ENCODE results near the gene DISC1.

GRCh38 chr1:231919239-231919885, 292.8 kb downstream of the DISC1 start:
- TF ChIP-seq, protein P1, sequence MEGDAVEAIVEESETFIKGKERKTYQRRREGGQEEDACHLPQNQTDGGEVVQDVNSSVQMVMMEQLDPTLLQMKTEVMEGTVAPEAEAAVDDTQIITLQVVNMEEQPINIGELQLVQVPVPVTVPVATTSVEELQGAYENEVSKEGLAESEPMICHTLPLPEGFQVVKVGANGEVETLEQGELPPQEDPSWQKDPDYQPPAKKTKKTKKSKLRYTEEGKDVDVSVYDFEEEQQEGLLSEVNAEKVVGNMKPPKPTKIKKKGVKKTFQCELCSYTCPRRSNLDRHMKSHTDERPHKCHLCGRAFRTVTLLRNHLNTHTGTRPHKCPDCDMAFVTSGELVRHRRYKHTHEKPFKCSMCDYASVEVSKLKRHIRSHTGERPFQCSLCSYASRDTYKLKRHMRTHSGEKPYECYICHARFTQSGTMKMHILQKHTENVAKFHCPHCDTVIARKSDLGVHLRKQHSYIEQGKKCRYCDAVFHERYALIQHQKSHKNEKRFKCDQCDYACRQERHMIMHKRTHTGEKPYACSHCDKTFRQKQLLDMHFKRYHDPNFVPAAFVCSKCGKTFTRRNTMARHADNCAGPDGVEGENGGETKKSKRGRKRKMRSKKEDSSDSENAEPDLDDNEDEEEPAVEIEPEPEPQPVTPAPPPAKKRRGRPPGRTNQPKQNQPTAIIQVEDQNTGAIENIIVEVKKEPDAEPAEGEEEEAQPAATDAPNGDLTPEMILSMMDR (IDR thresholded peaks at IDR 0.05; ENCODE audit: low read depth, low read length): no peak
- TF ChIP-seq POLR2A (IDR thresholded peaks at IDR 0.05; ENCODE audit: extremely low read depth, insufficient read length): no peak

Measured in NB4 (cell line).